AG09309 (cell line): Measurements from ENCODE around the gene CD2.

Experiments
- DNase-seq: peaks from one replicate; pipeline ENCODE4 v3.0.0-alpha.2; 2010; ENCODE audit warnings: low read depth
- H3K4me3 ChIP-seq: 2 replicates; pipeline ENCODE4 v1.5.1; 2011; ENCODE audit warnings: mild to moderate bottlenecking, low read depth, low read length, moderate library complexity; ENCODE audit not compliant: control insufficient read depth
- TF ChIP-seq, protein P1 (sequence below): IDR thresholded peaks from 2 replicates; pipeline ENCODE4 v1.5.1; 2011; ENCODE audit warnings: mild to moderate bottlenecking, low read depth, low read length, inconsistent platforms; ENCODE audit not compliant: insufficient read depth, control insufficient read depth; ENCODE audit errors: missing control alignments

The CD2 gene

DNA sequence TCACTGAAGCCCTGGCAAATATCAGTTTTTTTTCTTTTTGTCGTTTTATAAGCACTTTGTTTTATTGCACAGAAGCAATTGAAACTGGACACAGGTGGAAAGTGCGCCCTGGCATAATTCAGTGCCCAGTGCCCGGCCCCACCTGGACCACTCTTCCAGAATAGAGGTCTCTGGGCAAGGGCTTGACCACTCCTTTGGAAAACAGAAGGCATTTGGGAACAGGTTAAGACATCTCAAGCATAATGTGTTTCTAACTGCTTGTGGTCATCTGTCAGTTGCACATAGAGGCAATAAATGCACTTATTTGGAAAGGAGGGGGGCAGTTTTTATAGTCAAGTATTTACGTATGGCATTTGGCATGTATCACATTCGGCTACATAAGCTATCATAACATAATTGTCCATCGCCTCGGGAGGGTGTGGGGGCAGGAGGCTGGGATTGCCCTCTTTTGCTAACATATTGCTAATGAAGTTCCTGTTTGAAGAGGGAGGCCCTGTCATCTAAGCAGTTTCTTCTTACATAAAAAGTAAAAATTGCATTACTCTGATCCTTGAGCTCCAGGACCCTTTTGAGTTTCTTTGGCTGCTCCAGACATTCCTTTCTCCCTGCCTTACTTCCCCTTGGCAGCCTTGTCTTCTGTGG is 14.7 kb upstream of the CD2 start:
- H3K4me3 ChIP-seq = no peak overlapping the region
- DNase-seq = no peak
- TF ChIP-seq, protein P1, sequence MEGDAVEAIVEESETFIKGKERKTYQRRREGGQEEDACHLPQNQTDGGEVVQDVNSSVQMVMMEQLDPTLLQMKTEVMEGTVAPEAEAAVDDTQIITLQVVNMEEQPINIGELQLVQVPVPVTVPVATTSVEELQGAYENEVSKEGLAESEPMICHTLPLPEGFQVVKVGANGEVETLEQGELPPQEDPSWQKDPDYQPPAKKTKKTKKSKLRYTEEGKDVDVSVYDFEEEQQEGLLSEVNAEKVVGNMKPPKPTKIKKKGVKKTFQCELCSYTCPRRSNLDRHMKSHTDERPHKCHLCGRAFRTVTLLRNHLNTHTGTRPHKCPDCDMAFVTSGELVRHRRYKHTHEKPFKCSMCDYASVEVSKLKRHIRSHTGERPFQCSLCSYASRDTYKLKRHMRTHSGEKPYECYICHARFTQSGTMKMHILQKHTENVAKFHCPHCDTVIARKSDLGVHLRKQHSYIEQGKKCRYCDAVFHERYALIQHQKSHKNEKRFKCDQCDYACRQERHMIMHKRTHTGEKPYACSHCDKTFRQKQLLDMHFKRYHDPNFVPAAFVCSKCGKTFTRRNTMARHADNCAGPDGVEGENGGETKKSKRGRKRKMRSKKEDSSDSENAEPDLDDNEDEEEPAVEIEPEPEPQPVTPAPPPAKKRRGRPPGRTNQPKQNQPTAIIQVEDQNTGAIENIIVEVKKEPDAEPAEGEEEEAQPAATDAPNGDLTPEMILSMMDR = no peak

- no peak overlapping the region for H3K4me3 ChIP-seq
- DNase-seq = no peak
- TF ChIP-seq, protein P1 = no peak
Measured at GRCh38 chr1:116740296-116740695, 13.9 kb upstream of the CD2 start.

GRCh38 chr1:116740746-116741145 is 13.5 kb upstream of the CD2 start:
- no peak for DNase-seq
- TF ChIP-seq, protein P1 = no peak
- no peak overlapping the region for H3K4me3 ChIP-seq

DNA sequence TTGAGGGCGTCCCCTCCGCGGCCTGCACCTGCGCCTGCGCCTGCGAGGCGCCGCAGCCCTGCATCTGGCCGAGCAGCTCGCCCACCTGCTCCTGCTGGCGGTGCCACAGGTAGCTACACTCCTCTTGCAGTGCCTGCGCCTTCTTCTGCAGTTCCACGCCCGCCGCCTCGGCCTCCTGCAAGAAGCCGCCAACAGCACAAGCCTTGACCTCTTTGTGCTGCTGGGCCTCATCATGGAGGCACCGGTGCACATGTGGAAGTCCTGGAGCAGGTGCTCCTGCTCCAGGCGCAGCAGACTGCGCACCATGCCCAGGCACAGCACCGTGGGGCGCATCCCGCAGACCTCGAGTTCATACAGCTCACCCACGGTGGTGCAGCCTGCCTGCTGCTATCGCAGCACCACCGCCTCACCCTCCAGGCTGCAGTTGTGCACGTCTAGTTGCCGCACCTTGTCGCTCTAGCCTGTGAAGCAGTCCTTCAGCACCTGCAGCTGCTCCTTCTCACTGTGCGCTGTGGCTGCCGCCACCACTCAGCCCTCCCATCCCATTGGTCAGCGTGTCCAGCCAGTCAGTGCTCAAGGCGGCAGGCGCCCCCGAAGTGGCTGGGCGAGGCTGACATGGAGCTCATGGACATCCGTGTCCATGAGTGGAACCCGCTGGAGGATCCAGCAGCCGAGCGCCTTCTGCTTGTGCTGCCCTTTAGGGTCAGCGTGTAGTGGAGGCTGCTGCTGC is 12.2 kb upstream of the CD2 start:
- TF ChIP-seq, protein P1 = no peak
- H3K4me3 ChIP-seq = no peak overlapping the region
- no peak for DNase-seq

DNA sequence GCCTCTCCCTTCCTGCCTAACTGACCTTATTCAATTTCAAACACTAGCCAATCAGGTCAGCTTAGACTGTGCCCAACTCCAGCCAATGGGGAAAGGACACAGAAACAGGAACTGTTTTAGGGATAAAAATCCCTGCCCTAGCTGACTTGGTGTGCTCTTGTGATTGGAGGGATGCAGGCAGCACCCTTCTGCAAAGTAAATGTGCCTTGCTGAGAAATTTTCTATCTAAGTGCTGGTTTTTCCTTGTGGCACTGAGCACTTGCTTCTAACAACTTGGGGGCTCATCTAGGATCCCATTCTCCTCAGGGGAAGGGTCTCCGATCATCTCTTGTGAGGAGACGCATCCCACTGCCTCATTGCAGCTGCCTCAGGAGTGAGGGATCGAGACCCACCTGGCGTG is 10.7 kb upstream of the CD2 start:
- no peak overlapping the region for H3K4me3 ChIP-seq
- TF ChIP-seq, protein P1 = no peak
- DNase-seq = no peak

- TF ChIP-seq, protein P1 = no peak
- no peak for DNase-seq
Measured at GRCh38 chr1:116748272-116748671, 6.0 kb upstream of the CD2 start.

More at GRCh38 chr1:116748272-116748671, 6.0 kb upstream of the CD2 start:
- no peak overlapping the region for H3K4me3 ChIP-seq
